G401 (cell line): ENCODE results near the gene PDE2A. TPM values are rescaled to one million over a fixed set of nuclear protein-coding genes. Genes with fewer than 3 reads are reported as not detected.

Experiments
- DNase-seq: peaks from one replicate; pipeline ENCODE4 v3.0.0-alpha.2; 2015; ENCODE audit warnings: low spot score
- in situ Hi-C: cut with HindIII; loops from 2 replicates; pipeline ENCODE4 v1.10.0; 2016; ENCODE audit warnings: low sequenced_read_pairs, mixed read lengths
- total RNA-seq: library from RNA; depleted of rRNA; stranded (reverse); fragments of >200 nt; shearing (Covaris generic); gene quantifications from 2 replicates; pipeline ENCODE4 v1.2.3, GENCODE V29; 2014

Gene PDE2A
- total RNA-seq, 1 experiment from 2014 or later: not detected

- in situ Hi-C loops: no loop called here
- no peak for DNase-seq
Measured at GRCh38 chr11:72705442-72706365, 31.5 kb upstream of the PDE2A start.

- DNase-seq: no peak
- in situ Hi-C loops: no loop called here
Measured at GRCh38 chr11:72704783-72705265, 30.6 kb upstream of the PDE2A start.

- no peak for DNase-seq
- in situ Hi-C loops: no loop called here
Measured at GRCh38 chr11:72704028-72704782, 30.0 kb upstream of the PDE2A start.

GRCh38 chr11:72703267-72704008, 29.2 kb upstream of the PDE2A start:
- in situ Hi-C loops: no loop called here
- DNase-seq: no peak

- in situ Hi-C loops: no loop called here
- no peak for DNase-seq
Measured at GRCh38 chr11:72702577-72703241, 28.5 kb upstream of the PDE2A start.

GRCh38 chr11:72702096-72702495, 27.9 kb upstream of the PDE2A start:
- in situ Hi-C loops: no loop called here
- DNase-seq: no peak

- DNase-seq: no peak
- in situ Hi-C loops: no loop called here
Measured at GRCh38 chr11:72701466-72701865, 27.2 kb upstream of the PDE2A start.

- no peak for DNase-seq
- in situ Hi-C loops: no loop called here
Measured at GRCh38 chr11:72700146-72700545, 25.9 kb upstream of the PDE2A start.

GRCh38 chr11:72697814-72698213, 23.6 kb upstream of the PDE2A start:
- DNase-seq: no peak
- in situ Hi-C loops: no loop called here

GRCh38 chr11:72696866-72697700, 22.9 kb upstream of the PDE2A start:
- no peak for DNase-seq

GRCh38 chr11:72695354-72695753, 21.1 kb upstream of the PDE2A start:
- DNase-seq: no peak
- in situ Hi-C loops: no loop called here

More at GRCh38 chr11:72696866-72697700, 22.9 kb upstream of the PDE2A start:
- in situ Hi-C loops: no loop called here

- in situ Hi-C loops: no loop called here
- no peak for DNase-seq
Measured at GRCh38 chr11:72693271-72693968, 19.2 kb upstream of the PDE2A start.

GRCh38 chr11:72692498-72693237, 18.4 kb upstream of the PDE2A start:
- in situ Hi-C loops: no loop called here
- DNase-seq: no peak

GRCh38 chr11:72690166-72690565, 15.9 kb upstream of the PDE2A start:
- DNase-seq: no peak

GRCh38 chr11:72688929-72689328, 14.7 kb upstream of the PDE2A start:
- in situ Hi-C loops: no loop called here
- no peak for DNase-seq

More at GRCh38 chr11:72690166-72690565, 15.9 kb upstream of the PDE2A start:
- in situ Hi-C loops: no loop called here

- in situ Hi-C loops: no loop called here
- no peak for DNase-seq
Measured at GRCh38 chr11:72688486-72688885, 14.3 kb upstream of the PDE2A start.

GRCh38 chr11:72687326-72687725, 13.1 kb upstream of the PDE2A start:
- in situ Hi-C loops: no loop called here

More at GRCh38 chr11:72687326-72687725, 13.1 kb upstream of the PDE2A start:
- no peak for DNase-seq
